Loucy (cell line): ENCODE results near the gene DNAJA3.

Experiments
- H2AFZ ChIP-seq: fragments of 200-600 bp; sonication (generic); 2 replicates; pipeline ENCODE4 v1.6.0; 2016; ENCODE audit warnings: antibody characterized with exemption, mild to moderate bottlenecking, low read length, moderate library complexity
- H3F3A ChIP-seq: fragments of 200-600 bp; 2 replicates; pipeline ENCODE4 v1.6.0; 2016; ENCODE audit warnings: antibody characterized with exemption, low read depth, mild to moderate bottlenecking
- H3K27me3 ChIP-seq: fragments of 200-600 bp; sonication (generic); 2 replicates; pipeline ENCODE4 v1.6.1; 2014; ENCODE audit warnings: low read length, mild to moderate bottlenecking; ENCODE audit not compliant: insufficient read depth, poor library complexity, severe bottlenecking
- H3K36me3 ChIP-seq: fragments of 200-600 bp; sonication (generic); 2 replicates; pipeline ENCODE4 v1.6.1; 2016; ENCODE audit warnings: low read length; ENCODE audit not compliant: insufficient read depth
- H3K4me1 ChIP-seq: fragments of 200-600 bp; sonication (generic); 2 replicates; pipeline ENCODE4 v1.5.1; 2014; ENCODE audit warnings: low read length, mild to moderate bottlenecking; ENCODE audit not compliant: insufficient read depth, poor library complexity, severe bottlenecking
- H3K4me2 ChIP-seq: fragments of 200-600 bp; sonication (generic); 2 replicates; pipeline ENCODE4 v1.6.0; 2014; ENCODE audit warnings: antibody characterized with exemption, low read length, low read depth, mild to moderate bottlenecking; ENCODE audit not compliant: poor library complexity, severe bottlenecking
- H3K4me3 ChIP-seq: fragments of 200-600 bp; sonication (generic); 2 replicates; pipeline ENCODE4 v1.5.1; 2014; ENCODE audit warnings: low read length, mild to moderate bottlenecking, mixed read lengths; ENCODE audit not compliant: poor library complexity, severe bottlenecking
- H3K79me2 ChIP-seq: fragments of 200-600 bp; sonication (generic); 2 replicates; pipeline ENCODE4 v1.6.1; 2014; ENCODE audit warnings: low read length; ENCODE audit not compliant: insufficient read depth
- H3K9ac ChIP-seq: fragments of 200-600 bp; sonication (generic); 2 replicates; pipeline ENCODE4 v1.6.0; 2014; ENCODE audit warnings: mild to moderate bottlenecking, low read depth, low read length, moderate library complexity; ENCODE audit not compliant: poor library complexity, severe bottlenecking
- H3K9me2 ChIP-seq: fragments of 200-600 bp; sonication (generic); replicated peaks from 2 replicates; pipeline ENCODE4 v1.6.1; 2016; ENCODE audit warnings: low read depth, low read length, mixed read lengths
- H3K9me3 ChIP-seq: fragments of 200-600 bp; sonication (generic); 2 replicates; pipeline ENCODE4 v1.6.1; 2014; ENCODE audit warnings: mild to moderate bottlenecking, antibody characterized with exemption, low read length, low read depth; ENCODE audit not compliant: insufficient read depth
- H4K20me1 ChIP-seq: fragments of 200-600 bp; sonication (generic); 2 replicates; pipeline ENCODE4 v1.6.0; 2014; ENCODE audit warnings: antibody characterized with exemption, low read length, mild to moderate bottlenecking; ENCODE audit not compliant: insufficient read depth, poor library complexity, severe bottlenecking
- EZH2phosphoT487 ChIP-seq: fragments of 200-600 bp; IDR thresholded peaks from 2 replicates; pipeline ENCODE4 v1.6.1; 2018; ENCODE audit warnings: antibody characterized with exemption, mild to moderate bottlenecking, moderate library complexity, borderline replicate concordance
- TF ChIP-seq, protein P1 (sequence below): fragments of 200-600 bp; sonication (generic); conservative IDR thresholded peaks from 2 replicates; pipeline ENCODE4 v1.5.1; 2014; ENCODE audit warnings: mild to moderate bottlenecking, antibody characterized with exemption, low read length

Gene DNAJA3

GRCh38 chr16:4468972-4469371 lies 43.3 kb downstream of the DNAJA3 start:
- peaks cover 20% of the 10 kb centered on the region for H3K79me2 ChIP-seq
- no peak overlapping the region for H3K9ac ChIP-seq
- no peak overlapping the region for H3K4me3 ChIP-seq
- H3K4me2 ChIP-seq: no peak overlapping the region
- TF ChIP-seq, protein P1, sequence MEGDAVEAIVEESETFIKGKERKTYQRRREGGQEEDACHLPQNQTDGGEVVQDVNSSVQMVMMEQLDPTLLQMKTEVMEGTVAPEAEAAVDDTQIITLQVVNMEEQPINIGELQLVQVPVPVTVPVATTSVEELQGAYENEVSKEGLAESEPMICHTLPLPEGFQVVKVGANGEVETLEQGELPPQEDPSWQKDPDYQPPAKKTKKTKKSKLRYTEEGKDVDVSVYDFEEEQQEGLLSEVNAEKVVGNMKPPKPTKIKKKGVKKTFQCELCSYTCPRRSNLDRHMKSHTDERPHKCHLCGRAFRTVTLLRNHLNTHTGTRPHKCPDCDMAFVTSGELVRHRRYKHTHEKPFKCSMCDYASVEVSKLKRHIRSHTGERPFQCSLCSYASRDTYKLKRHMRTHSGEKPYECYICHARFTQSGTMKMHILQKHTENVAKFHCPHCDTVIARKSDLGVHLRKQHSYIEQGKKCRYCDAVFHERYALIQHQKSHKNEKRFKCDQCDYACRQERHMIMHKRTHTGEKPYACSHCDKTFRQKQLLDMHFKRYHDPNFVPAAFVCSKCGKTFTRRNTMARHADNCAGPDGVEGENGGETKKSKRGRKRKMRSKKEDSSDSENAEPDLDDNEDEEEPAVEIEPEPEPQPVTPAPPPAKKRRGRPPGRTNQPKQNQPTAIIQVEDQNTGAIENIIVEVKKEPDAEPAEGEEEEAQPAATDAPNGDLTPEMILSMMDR: no peak
- no peak for TF ChIP-seq EZH2phosphoT487
- H3K9me2 ChIP-seq: no peaks in the 10 kb centered on the region
- H3K27me3 ChIP-seq: no peaks in the 10 kb centered on the region
- peaks cover 3% of the 10 kb centered on the region for H3K4me1 ChIP-seq
- H3K36me3 ChIP-seq: no peaks in the 10 kb centered on the region
- H3F3A ChIP-seq: no peaks in the 10 kb centered on the region
- H3K9me3 ChIP-seq: no peaks in the 10 kb centered on the region
- no peaks in the 10 kb centered on the region for H4K20me1 ChIP-seq
- H2AFZ ChIP-seq: no peak overlapping the region

GRCh38 chr16:4471869-4472268 lies 46.2 kb downstream of the DNAJA3 start:
- Histone ChIP-seq H3K27me3 (no peaks in the 10 kb centered on the region), H4K20me1 (no peaks in the 10 kb centered on the region), H3K36me3 (no peaks in the 10 kb centered on the region), H3F3A (no peaks in the 10 kb centered on the region), H3K9me2 (no peaks in the 10 kb centered on the region), H3K9ac (no peak overlapping the region), H3K79me2 (peaks cover 28% of the 10 kb centered on the region), H2AFZ (no peak overlapping the region), H3K4me2 (no peak overlapping the region), H3K9me3 (no peaks in the 10 kb centered on the region), H3K4me1 (peaks cover 8% of the 10 kb centered on the region), H3K4me3 (no peak overlapping the region)
- TF ChIP-seq EZH2phosphoT487: no peak
- TF ChIP-seq, protein P1: no peak

- H3K9me3 ChIP-seq: no peaks in the 10 kb centered on the region
- no peaks in the 10 kb centered on the region for H3F3A ChIP-seq
- peaks cover 37% of the 10 kb centered on the region for H3K79me2 ChIP-seq
- no peak overlapping the region for H2AFZ ChIP-seq
- H3K4me3 ChIP-seq: peak overlapping the region; percentile 84
- no peaks in the 10 kb centered on the region for H3K36me3 ChIP-seq
- peaks cover 8% of the 10 kb centered on the region for H3K4me1 ChIP-seq
- TF ChIP-seq, protein P1: no peak
- no peak for TF ChIP-seq EZH2phosphoT487
- peak overlapping the region; percentile 73 for H3K4me2 ChIP-seq
- no peaks in the 10 kb centered on the region for H3K9me2 ChIP-seq
- no peaks in the 10 kb centered on the region for H4K20me1 ChIP-seq
- H3K27me3 ChIP-seq: no peaks in the 10 kb centered on the region
- peak overlapping the region; percentile 94 for H3K9ac ChIP-seq
These were observed 47.2 kb downstream of the DNAJA3 start for GRCh38 chr16:4472880-4473279.
